Measurements from ENCODE around the gene PLEKHG4B.

Gene PLEKHG4B

GRCh38 chr5:111171-111570, 19.2 kb downstream of the PLEKHG4B start:
- H3K9me3 ChIP-seq (ENCODE audit: control insufficient read depth, low read length) = no peaks in the 10 kb centered on the region
- no peak for TF ChIP-seq CTCF (IDR thresholded peaks at IDR 0.05)
- no peak overlapping the region for H2AFZ ChIP-seq
- H3K9ac ChIP-seq = no peak overlapping the region
- no peaks in the 10 kb centered on the region for H3K27me3 ChIP-seq (ENCODE audit: control insufficient read depth, insufficient read depth, low read length)
- no peaks in the 10 kb centered on the region for H3K79me2 ChIP-seq
- no peak overlapping the region for H3K4me2 ChIP-seq (ENCODE audit: low read length)
- H3K4me3 ChIP-seq (ENCODE audit: low read depth, low read length) = no peak overlapping the region
- H3K36me3 ChIP-seq (ENCODE audit: control insufficient read depth, insufficient read depth, low read length) = no peaks in the 10 kb centered on the region
- no peak overlapping the region for H3K27ac ChIP-seq
- no peaks in the 10 kb centered on the region for H3K4me1 ChIP-seq

GRCh38 chr5:119486-120097, 27.6 kb downstream of the PLEKHG4B start:
- no peaks in the 10 kb centered on the region for H3K27me3 ChIP-seq (ENCODE audit: control insufficient read depth, insufficient read depth, low read length)
- H2AFZ ChIP-seq = no peak overlapping the region
- no peak overlapping the region for H3K9ac ChIP-seq
- H3K4me3 ChIP-seq (ENCODE audit: low read depth, low read length) = no peak overlapping the region
- no peak overlapping the region for H3K4me2 ChIP-seq (ENCODE audit: low read length)
- no peak overlapping the region for H3K27ac ChIP-seq
- H3K4me1 ChIP-seq = no peaks in the 10 kb centered on the region
- H3K79me2 ChIP-seq = no peaks in the 10 kb centered on the region
- no peak for TF ChIP-seq CTCF (IDR thresholded peaks at IDR 0.05)
- no peaks in the 10 kb centered on the region for H3K9me3 ChIP-seq (ENCODE audit: control insufficient read depth, low read length)
- no peaks in the 10 kb centered on the region for H3K36me3 ChIP-seq (ENCODE audit: control insufficient read depth, insufficient read depth, low read length)

- H2AFZ ChIP-seq = no peak overlapping the region
- no peak overlapping the region for H3K4me3 ChIP-seq (ENCODE audit: low read depth, low read length)
- TF ChIP-seq CTCF (IDR thresholded peaks at IDR 0.05) = no peak
- no peak overlapping the region for H3K27ac ChIP-seq
- peaks cover 5% of the 10 kb centered on the region for H3K79me2 ChIP-seq
- H3K9me3 ChIP-seq (ENCODE audit: control insufficient read depth, low read length) = no peaks in the 10 kb centered on the region
- H3K27me3 ChIP-seq (ENCODE audit: control insufficient read depth, insufficient read depth, low read length) = no peaks in the 10 kb centered on the region
- H3K4me1 ChIP-seq = no peaks in the 10 kb centered on the region
- H3K36me3 ChIP-seq (ENCODE audit: control insufficient read depth, insufficient read depth, low read length) = no peaks in the 10 kb centered on the region
- no peak overlapping the region for H3K9ac ChIP-seq
- H3K4me2 ChIP-seq (ENCODE audit: low read length) = no peak overlapping the region
Measured at GRCh38 chr5:121432-121831, 29.5 kb downstream of the PLEKHG4B start.

GRCh38 chr5:125815-126214, 33.8 kb downstream of the PLEKHG4B start:
- Histone ChIP-seq H3K9ac (no peak overlapping the region), H3K79me2 (peaks cover 5% of the 10 kb centered on the region), H2AFZ (no peak overlapping the region), H3K4me3 (ENCODE audit: low read depth, low read length) (no peak overlapping the region), H3K36me3 (ENCODE audit: control insufficient read depth, insufficient read depth, low read length) (no peaks in the 10 kb centered on the region), H3K27me3 (ENCODE audit: control insufficient read depth, insufficient read depth, low read length) (no peaks in the 10 kb centered on the region), H3K9me3 (ENCODE audit: control insufficient read depth, low read length) (no peaks in the 10 kb centered on the region), H3K4me1 (no peaks in the 10 kb centered on the region), H3K27ac (no peak overlapping the region), H3K4me2 (ENCODE audit: low read length) (no peak overlapping the region)
- TF ChIP-seq CTCF (IDR thresholded peaks at IDR 0.05) = no peak

- Histone ChIP-seq H3K36me3 (ENCODE audit: control insufficient read depth, insufficient read depth, low read length) (no peaks in the 10 kb centered on the region), H3K27ac (no peak overlapping the region), H3K9me3 (ENCODE audit: control insufficient read depth, low read length) (no peaks in the 10 kb centered on the region), H3K9ac (no peak overlapping the region), H3K4me1 (no peaks in the 10 kb centered on the region), H3K4me2 (ENCODE audit: low read length) (no peak overlapping the region), H3K27me3 (ENCODE audit: control insufficient read depth, insufficient read depth, low read length) (no peaks in the 10 kb centered on the region), H3K79me2 (peaks cover 5% of the 10 kb centered on the region), H2AFZ (no peak overlapping the region), H3K4me3 (ENCODE audit: low read depth, low read length) (no peak overlapping the region)
- no peak for TF ChIP-seq CTCF (IDR thresholded peaks at IDR 0.05)
Measured at GRCh38 chr5:126806-127205, 34.8 kb downstream of the PLEKHG4B start.
